Head of caudate nucleus (tissue), 42 donors: ENCODE data around the gene C13orf46.

Experiments
- DNase-seq, 42 donors: peaks; one replicate each; pipeline versions ENCODE4 v3.0.0 to v3.0.0-alpha.2; 2020 to 2021; ENCODE audit warnings: mixed read lengths in 7 of 42
- intact Hi-C: fragments of 100-400 bp; cut with DNase I; formaldehyde crosslinking; loops from one replicate; pipeline ENCODE4 v1.15.0; 2022

C13orf46 gene

GRCh38 chr13:113907635-113908617 lies 66.0 kb downstream of the C13orf46 start:
- DNase-seq = peak in 2 of 42 donors; percentile 3 to 37
- intact Hi-C loops = loop anchor here (10.0 kb wide), 1 partner anchor 93 kb away; no protein-coding TSS in a partner anchor

- DNase-seq = peak in 25 of 42 donors; percentile 10 to 69 (median 39)
Observed at GRCh38 chr13:113906571-113906970, 67.3 kb downstream of the C13orf46 start.

GRCh38 chr13:113905942-113906341 lies 67.9 kb downstream of the C13orf46 start:
- peak in 2 of 42 donors; percentile 5 to 14 for DNase-seq
- intact Hi-C loops = loop anchor here (10.0 kb wide), 1 partner anchor 91 kb away; no protein-coding TSS in a partner anchor

More at GRCh38 chr13:113906571-113906970, 67.3 kb downstream of the C13orf46 start:
- intact Hi-C loops = loop anchor here (10.0 kb wide), 1 partner anchor 92 kb away; no protein-coding TSS in a partner anchor

GRCh38 chr13:113905018-113905417 lies 68.9 kb downstream of the C13orf46 start:
- intact Hi-C loops = loop anchor here (10.0 kb wide), 1 partner anchor 90 kb away; no protein-coding TSS in a partner anchor

GRCh38 chr13:113904411-113904810 lies 69.5 kb downstream of the C13orf46 start:
- DNase-seq = peak in 38 of 42 donors; percentile 24 to 79 (median 51)
- intact Hi-C loops = loop anchor here (10.0 kb wide), 1 partner anchor 90 kb away; no protein-coding TSS in a partner anchor

More at GRCh38 chr13:113905018-113905417, 68.9 kb downstream of the C13orf46 start:
- peak in 1 of 42 donors; percentile 13 for DNase-seq

- DNase-seq = peak in 3 of 42 donors; percentile 6 to 32 (median 31)
- intact Hi-C loops = loop anchor here (10.0 kb wide), 1 partner anchor 89 kb away; no protein-coding TSS in a partner anchor
Observed at GRCh38 chr13:113903912-113904311, 70.0 kb downstream of the C13orf46 start.
